GM19372 (cell line): Measurements from ENCODE around the gene ELANE.

ENCODE experiments used
- ATAC-seq: cut with Tn5 transposase; IDR thresholded peaks from one replicate; pipeline ENCODE4 v1.9.1; 2021; ENCODE audit warnings: mild to moderate bottlenecking, low read depth, moderate library complexity; ENCODE audit not compliant: unreplicated experiment

Gene ELANE

GRCh38 chr19:852136-853013 lies at the start of gene ELANE:
Gene ELANE, plus strand, starts transcription at chr19:852303. Its CDS starts 26 bp downstream, at chr19:852329.
- ATAC-seq, result no peak

GRCh38 chr19:802498-803098 lies 49.5 kb upstream of the ELANE start:
- ATAC-seq, result no peak

GRCh38 chr19:803099-803561 lies 49.0 kb upstream of the ELANE start:
- no peak for ATAC-seq

GRCh38 chr19:803686-804418 lies 48.3 kb upstream of the ELANE start:
- ATAC-seq, result no peak

GRCh38 chr19:804419-805165 lies 47.5 kb upstream of the ELANE start:
- no peak for ATAC-seq

- ATAC-seq, result no peak
Observed at GRCh38 chr19:805166-805551, 46.9 kb upstream of the ELANE start.

GRCh38 chr19:805600-806550 lies 46.2 kb upstream of the ELANE start:
- no peak for ATAC-seq

GRCh38 chr19:806815-807421 lies 45.2 kb upstream of the ELANE start:
- ATAC-seq, result no peak

- ATAC-seq, result no peak
Observed at GRCh38 chr19:807627-808422, 44.3 kb upstream of the ELANE start.

GRCh38 chr19:808423-808775 lies 43.7 kb upstream of the ELANE start:
- ATAC-seq, result no peak

- ATAC-seq, result no peak
Observed at GRCh38 chr19:810077-810855, 41.8 kb upstream of the ELANE start.

GRCh38 chr19:810883-811489 lies 41.1 kb upstream of the ELANE start:
- no peak for ATAC-seq

- ATAC-seq, result no peak
Observed at GRCh38 chr19:811506-812048, 40.5 kb upstream of the ELANE start.

- ATAC-seq, result no peak
Observed at GRCh38 chr19:812049-812746, 39.9 kb upstream of the ELANE start.

GRCh38 chr19:812747-813218 lies 39.3 kb upstream of the ELANE start:
- ATAC-seq, result no peak
